Measurements from ENCODE around the gene ZDHHC22. TPM values are rescaled to one million over a fixed set of nuclear protein-coding genes. Genes with fewer than 3 reads are reported as not detected.

ZDHHC22 gene
- total and polyA plus RNA-seq, 2 experiments from 2014 or later = 17.6 to 32.1 TPM

DNA sequence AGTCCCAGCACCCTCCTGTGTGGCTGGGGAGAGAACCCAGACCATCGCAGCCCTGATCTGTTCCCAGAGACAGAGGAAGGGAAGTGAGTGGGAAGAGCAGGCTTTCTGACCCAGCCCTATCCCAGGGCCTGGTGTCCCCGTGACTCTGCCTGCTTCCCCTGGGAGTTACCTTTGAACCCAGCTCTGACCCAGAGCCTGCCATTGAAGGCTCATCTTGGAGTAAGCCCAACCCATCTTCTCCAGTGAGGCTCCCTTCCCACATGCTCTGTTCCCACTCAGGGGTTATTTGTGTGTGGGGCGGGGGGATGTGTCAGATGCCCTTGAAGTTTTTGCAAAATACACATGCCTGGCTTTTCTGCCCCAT lies 46.0 kb upstream of the ZDHHC22 start:
- peaks cover 11% of the 10 kb centered on the region for H3K27me3 Mint-ChIP-seq (ENCODE audit: insufficient read depth, low read depth, poor library complexity)
- H3K9me3 Mint-ChIP-seq = no peaks in the 10 kb centered on the region
- no peaks in the 10 kb centered on the region; the same call in 1 of the 2 replicates for H4K20me1 ChIP-seq (replicated peaks; ENCODE audit: insufficient read depth)
- no peak overlapping the region for H2AFZ ChIP-seq
- H3K4me3 ChIP-seq = no peak overlapping the region
- H3K4me1 Mint-ChIP-seq = peaks cover 16% of the 10 kb centered on the region
- TF ChIP-seq, protein P1, sequence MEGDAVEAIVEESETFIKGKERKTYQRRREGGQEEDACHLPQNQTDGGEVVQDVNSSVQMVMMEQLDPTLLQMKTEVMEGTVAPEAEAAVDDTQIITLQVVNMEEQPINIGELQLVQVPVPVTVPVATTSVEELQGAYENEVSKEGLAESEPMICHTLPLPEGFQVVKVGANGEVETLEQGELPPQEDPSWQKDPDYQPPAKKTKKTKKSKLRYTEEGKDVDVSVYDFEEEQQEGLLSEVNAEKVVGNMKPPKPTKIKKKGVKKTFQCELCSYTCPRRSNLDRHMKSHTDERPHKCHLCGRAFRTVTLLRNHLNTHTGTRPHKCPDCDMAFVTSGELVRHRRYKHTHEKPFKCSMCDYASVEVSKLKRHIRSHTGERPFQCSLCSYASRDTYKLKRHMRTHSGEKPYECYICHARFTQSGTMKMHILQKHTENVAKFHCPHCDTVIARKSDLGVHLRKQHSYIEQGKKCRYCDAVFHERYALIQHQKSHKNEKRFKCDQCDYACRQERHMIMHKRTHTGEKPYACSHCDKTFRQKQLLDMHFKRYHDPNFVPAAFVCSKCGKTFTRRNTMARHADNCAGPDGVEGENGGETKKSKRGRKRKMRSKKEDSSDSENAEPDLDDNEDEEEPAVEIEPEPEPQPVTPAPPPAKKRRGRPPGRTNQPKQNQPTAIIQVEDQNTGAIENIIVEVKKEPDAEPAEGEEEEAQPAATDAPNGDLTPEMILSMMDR (conservative IDR thresholded peaks at IDR 0.05; ENCODE audit: low read depth in 2 of 2) = no peak
- TF ChIP-seq ZNF114 (CRISPR knock-in tag; IDR thresholded peaks at IDR 0.05) (no peak), ZNF331 (CRISPR knock-in tag; IDR thresholded peaks at IDR 0.05; ENCODE audit: low read depth) (no peak), JUNB (IDR thresholded peaks at IDR 0.05; ENCODE audit: unreplicated experiment) (no peak), STAT1 (IDR thresholded peaks at IDR 0.05; ENCODE audit: unreplicated experiment) (no peak), CREB1 (CRISPR knock-in tag; IDR thresholded peaks at IDR 0.05; ENCODE audit: low read depth) (no peak)
- TF ChIP-seq, protein P2, sequence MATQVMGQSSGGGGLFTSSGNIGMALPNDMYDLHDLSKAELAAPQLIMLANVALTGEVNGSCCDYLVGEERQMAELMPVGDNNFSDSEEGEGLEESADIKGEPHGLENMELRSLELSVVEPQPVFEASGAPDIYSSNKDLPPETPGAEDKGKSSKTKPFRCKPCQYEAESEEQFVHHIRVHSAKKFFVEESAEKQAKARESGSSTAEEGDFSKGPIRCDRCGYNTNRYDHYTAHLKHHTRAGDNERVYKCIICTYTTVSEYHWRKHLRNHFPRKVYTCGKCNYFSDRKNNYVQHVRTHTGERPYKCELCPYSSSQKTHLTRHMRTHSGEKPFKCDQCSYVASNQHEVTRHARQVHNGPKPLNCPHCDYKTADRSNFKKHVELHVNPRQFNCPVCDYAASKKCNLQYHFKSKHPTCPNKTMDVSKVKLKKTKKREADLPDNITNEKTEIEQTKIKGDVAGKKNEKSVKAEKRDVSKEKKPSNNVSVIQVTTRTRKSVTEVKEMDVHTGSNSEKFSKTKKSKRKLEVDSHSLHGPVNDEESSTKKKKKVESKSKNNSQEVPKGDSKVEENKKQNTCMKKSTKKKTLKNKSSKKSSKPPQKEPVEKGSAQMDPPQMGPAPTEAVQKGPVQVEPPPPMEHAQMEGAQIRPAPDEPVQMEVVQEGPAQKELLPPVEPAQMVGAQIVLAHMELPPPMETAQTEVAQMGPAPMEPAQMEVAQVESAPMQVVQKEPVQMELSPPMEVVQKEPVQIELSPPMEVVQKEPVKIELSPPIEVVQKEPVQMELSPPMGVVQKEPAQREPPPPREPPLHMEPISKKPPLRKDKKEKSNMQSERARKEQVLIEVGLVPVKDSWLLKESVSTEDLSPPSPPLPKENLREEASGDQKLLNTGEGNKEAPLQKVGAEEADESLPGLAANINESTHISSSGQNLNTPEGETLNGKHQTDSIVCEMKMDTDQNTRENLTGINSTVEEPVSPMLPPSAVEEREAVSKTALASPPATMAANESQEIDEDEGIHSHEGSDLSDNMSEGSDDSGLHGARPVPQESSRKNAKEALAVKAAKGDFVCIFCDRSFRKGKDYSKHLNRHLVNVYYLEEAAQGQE (IDR thresholded peaks at IDR 0.05; ENCODE audit: unreplicated experiment) = no peak
- ATAC-seq (peak; percentile 42), DNase-seq (ENCODE audit: low spot score) (no peak)
- no peaks in the 10 kb centered on the region for H3K36me3 Mint-ChIP-seq (ENCODE audit: low read depth)
- no peaks in the 10 kb centered on the region for H3F3A ChIP-seq (replicated peaks; ENCODE audit: low read depth)
- H3K4me3 Mint-ChIP-seq = no peak overlapping the region
- H3K79me2 ChIP-seq (replicated peaks; ENCODE audit: insufficient read depth) = no peaks in the 10 kb centered on the region
- no peak overlapping the region for H3K4me2 ChIP-seq
- H3K36me3 ChIP-seq (ENCODE audit: insufficient read depth) = no peaks in the 10 kb centered on the region
- no peaks in the 10 kb centered on the region for H3K27me3 ChIP-seq (ENCODE audit: insufficient read depth)
- no peak overlapping the region for H3K27ac Mint-ChIP-seq
- H3K27ac ChIP-seq (ENCODE audit: low read depth) = no peak overlapping the region
- peaks cover 5% of the 10 kb centered on the region; the same call in 1 of the 2 replicates for H3K4me1 ChIP-seq (ENCODE audit: insufficient read depth)
- H3K9me2 ChIP-seq (ENCODE audit: insufficient read depth) = no peaks in the 10 kb centered on the region

DNA sequence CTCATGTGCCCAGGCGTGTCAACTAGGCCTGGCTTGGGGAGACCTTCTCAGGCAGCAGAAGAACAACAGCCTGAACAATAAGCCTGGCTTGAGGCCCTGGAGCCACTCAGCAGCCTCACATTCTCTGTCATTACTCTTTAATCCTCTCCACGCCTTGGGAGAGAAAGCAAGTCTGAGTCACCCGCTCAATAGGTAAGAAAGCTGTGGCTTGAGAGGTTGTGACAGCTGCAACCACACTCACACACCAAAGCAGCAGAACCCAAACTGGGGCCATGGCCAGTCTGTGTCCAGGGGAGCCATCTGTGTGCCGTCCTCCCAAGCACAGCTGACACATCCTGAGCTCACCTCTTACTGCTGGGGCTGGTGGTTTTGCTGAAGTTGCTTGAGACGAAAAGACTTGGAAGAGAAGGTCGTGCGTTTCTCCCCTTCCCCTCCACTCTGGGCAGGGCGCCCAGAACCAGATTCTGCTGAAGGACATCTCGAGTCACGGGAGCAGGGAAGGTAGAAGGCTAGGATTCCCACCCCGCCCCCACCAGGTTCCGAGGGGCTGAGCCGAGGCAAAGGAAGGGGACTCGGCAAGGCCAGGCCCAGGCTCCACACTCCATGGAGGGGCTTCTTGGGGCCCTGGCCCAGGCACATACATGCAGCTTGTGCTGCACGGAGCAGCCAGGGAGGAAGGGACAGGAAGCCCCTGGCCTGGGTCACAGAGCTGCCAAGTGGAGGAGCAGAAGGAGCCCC lies 45.5 kb upstream of the ZDHHC22 start:
- H3K27me3 Mint-ChIP-seq (ENCODE audit: insufficient read depth, low read depth, poor library complexity) = peaks cover 16% of the 10 kb centered on the region
- H4K20me1 ChIP-seq (replicated peaks; ENCODE audit: insufficient read depth) = no peaks in the 10 kb centered on the region; the same call in 1 of the 2 replicates
- no peaks in the 10 kb centered on the region for H3K36me3 ChIP-seq (ENCODE audit: insufficient read depth)
- H3K4me3 ChIP-seq = no peak overlapping the region
- H3K9me2 ChIP-seq (ENCODE audit: insufficient read depth) = no peaks in the 10 kb centered on the region
- no peak overlapping the region for H3K27ac ChIP-seq (ENCODE audit: low read depth)
- H3K79me2 ChIP-seq (replicated peaks; ENCODE audit: insufficient read depth) = no peaks in the 10 kb centered on the region
- DNase-seq (ENCODE audit: low spot score) (peak; percentile 36), ATAC-seq (peak; percentile 70)
- H3K4me1 Mint-ChIP-seq = peaks cover 18% of the 10 kb centered on the region
- no peak overlapping the region for H3K4me2 ChIP-seq
- H3K4me3 Mint-ChIP-seq = no peak overlapping the region
- no peaks in the 10 kb centered on the region for H3K9me3 Mint-ChIP-seq
- peaks cover 11% of the 10 kb centered on the region; the same call in 1 of the 2 replicates for H3K4me1 ChIP-seq (ENCODE audit: insufficient read depth)
- no peak overlapping the region for H3K27ac Mint-ChIP-seq
- no peak overlapping the region for H2AFZ ChIP-seq
- no peaks in the 10 kb centered on the region for H3F3A ChIP-seq (replicated peaks; ENCODE audit: low read depth)
- H3K27me3 ChIP-seq (ENCODE audit: insufficient read depth) = no peaks in the 10 kb centered on the region
- H3K36me3 Mint-ChIP-seq (ENCODE audit: low read depth) = no peaks in the 10 kb centered on the region
- TF ChIP-seq, protein P3, sequence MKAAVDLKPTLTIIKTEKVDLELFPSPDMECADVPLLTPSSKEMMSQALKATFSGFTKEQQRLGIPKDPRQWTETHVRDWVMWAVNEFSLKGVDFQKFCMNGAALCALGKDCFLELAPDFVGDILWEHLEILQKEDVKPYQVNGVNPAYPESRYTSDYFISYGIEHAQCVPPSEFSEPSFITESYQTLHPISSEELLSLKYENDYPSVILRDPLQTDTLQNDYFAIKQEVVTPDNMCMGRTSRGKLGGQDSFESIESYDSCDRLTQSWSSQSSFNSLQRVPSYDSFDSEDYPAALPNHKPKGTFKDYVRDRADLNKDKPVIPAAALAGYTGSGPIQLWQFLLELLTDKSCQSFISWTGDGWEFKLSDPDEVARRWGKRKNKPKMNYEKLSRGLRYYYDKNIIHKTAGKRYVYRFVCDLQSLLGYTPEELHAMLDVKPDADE (IDR thresholded peaks at IDR 0.05) = no peak
- TF ChIP-seq STAT1 (IDR thresholded peaks at IDR 0.05; ENCODE audit: unreplicated experiment) (no peak), EZH2phosphoT487 (IDR thresholded peaks at IDR 0.05; ENCODE audit: unreplicated experiment) (no peak), POLR2AphosphoS5 (IDR thresholded peaks at IDR 0.05; ENCODE audit: low read depth) (no peak)
- TF ChIP-seq, protein P1 (conservative IDR thresholded peaks at IDR 0.05; ENCODE audit: low read depth in 2 of 2) = no peak
